Measurements from ENCODE around the gene SKI.

DNA sequence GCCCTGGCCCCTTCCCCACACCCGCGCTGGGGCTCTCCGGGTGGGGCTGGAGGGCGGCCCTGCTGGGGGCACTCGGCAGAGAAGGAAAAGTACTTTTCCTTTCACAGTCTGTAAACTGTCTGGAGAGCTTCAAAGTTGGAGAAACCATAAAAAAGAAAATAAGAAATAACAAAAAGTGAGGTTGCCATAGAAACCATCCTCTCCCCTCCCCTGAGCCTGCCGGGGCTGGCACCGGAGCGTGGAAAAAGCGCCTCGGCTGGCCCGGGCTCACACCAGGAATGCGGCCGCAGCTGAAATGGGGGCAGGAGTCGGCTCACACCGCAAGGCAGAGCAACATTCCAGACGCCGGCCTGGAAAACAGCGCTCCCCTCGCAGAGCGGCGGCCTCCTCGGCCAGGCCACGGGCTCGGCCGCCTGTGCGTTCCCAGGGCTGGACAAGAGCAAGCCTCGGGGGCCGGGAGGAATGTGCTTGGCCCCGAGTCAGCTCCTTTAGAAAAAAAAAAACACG lies 94.0 kb downstream of the SKI start:
- TF ChIP-seq, protein P1, sequence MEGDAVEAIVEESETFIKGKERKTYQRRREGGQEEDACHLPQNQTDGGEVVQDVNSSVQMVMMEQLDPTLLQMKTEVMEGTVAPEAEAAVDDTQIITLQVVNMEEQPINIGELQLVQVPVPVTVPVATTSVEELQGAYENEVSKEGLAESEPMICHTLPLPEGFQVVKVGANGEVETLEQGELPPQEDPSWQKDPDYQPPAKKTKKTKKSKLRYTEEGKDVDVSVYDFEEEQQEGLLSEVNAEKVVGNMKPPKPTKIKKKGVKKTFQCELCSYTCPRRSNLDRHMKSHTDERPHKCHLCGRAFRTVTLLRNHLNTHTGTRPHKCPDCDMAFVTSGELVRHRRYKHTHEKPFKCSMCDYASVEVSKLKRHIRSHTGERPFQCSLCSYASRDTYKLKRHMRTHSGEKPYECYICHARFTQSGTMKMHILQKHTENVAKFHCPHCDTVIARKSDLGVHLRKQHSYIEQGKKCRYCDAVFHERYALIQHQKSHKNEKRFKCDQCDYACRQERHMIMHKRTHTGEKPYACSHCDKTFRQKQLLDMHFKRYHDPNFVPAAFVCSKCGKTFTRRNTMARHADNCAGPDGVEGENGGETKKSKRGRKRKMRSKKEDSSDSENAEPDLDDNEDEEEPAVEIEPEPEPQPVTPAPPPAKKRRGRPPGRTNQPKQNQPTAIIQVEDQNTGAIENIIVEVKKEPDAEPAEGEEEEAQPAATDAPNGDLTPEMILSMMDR (conservative IDR thresholded peaks at IDR 0.05; ENCODE audit: low read depth, low read length) = no peak
- TF ChIP-seq EZH2phosphoT487 (IDR thresholded peaks at IDR 0.05; ENCODE audit: borderline replicate concordance, low read length) = no peak
- no peak for TF ChIP-seq EZH2 (IDR thresholded peaks at IDR 0.05; ENCODE audit: low read length, unreplicated experiment)
